ENCODE results near the gene ERICH6B.

ERICH6B gene

DNA sequence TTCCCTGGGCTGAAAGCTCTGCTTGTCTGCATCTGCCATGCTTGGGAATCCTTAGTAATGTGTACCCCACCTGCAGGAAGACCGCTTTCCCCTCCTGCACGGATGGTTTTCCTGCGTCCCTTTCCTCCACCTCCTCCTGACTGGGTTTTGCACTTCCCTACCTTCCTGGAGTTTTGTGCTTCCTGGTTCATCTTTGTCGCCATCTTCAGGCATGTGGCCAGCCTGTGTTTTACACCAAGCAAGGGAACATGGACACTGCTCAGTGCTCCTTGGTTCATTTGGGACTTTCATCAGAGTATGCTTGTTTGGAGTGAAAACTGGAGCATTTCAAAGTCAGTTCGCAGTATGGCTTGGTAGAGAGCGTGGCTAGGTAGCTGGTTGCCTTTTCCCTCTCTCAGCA, 30.7 kb downstream of the ERICH6B start:
- H3K4me3 ChIP-seq (replicated peaks; ENCODE audit: low read depth, low read length) = no peak overlapping the region
- no peak for DNase-seq (ENCODE audit: extremely low read depth, low read depth)
- TF ChIP-seq, protein P1, sequence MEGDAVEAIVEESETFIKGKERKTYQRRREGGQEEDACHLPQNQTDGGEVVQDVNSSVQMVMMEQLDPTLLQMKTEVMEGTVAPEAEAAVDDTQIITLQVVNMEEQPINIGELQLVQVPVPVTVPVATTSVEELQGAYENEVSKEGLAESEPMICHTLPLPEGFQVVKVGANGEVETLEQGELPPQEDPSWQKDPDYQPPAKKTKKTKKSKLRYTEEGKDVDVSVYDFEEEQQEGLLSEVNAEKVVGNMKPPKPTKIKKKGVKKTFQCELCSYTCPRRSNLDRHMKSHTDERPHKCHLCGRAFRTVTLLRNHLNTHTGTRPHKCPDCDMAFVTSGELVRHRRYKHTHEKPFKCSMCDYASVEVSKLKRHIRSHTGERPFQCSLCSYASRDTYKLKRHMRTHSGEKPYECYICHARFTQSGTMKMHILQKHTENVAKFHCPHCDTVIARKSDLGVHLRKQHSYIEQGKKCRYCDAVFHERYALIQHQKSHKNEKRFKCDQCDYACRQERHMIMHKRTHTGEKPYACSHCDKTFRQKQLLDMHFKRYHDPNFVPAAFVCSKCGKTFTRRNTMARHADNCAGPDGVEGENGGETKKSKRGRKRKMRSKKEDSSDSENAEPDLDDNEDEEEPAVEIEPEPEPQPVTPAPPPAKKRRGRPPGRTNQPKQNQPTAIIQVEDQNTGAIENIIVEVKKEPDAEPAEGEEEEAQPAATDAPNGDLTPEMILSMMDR (IDR thresholded peaks at IDR 0.05; ENCODE audit: low read depth, low read length, missing control alignments) = peak; percentile 39

GRCh38 chr13:45582408-45583076, 33.0 kb downstream of the ERICH6B start:
- TF ChIP-seq, protein P1 (IDR thresholded peaks at IDR 0.05; ENCODE audit: low read depth, low read length, missing control alignments) = no peak
- no peak overlapping the region for H3K4me3 ChIP-seq (replicated peaks; ENCODE audit: low read depth, low read length)
- DNase-seq (ENCODE audit: extremely low read depth, low read depth) = no peak

DNA sequence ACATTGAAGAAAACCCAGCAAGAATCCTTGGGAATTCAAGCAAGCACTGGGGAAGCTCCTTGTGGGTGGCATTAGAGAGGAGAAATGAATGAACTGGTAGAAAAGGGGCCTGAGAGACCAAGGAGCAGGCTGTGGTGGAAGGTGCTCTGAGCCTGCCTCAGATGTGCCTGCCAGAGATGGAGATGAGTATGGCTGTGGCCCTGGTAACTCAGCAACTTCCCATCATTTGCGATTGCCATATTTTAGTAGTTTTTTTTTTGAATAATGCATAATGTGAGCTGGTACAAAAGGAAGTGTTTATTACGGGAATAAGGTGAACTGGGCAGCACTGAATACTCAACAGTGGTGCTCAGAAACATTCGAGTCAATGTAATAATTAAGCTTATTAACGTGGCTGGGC, 39.1 kb downstream of the ERICH6B start:
- no peak for DNase-seq (ENCODE audit: extremely low read depth, low read depth)
- TF ChIP-seq, protein P1 (IDR thresholded peaks at IDR 0.05; ENCODE audit: low read depth, low read length, missing control alignments) = no peak

DNA sequence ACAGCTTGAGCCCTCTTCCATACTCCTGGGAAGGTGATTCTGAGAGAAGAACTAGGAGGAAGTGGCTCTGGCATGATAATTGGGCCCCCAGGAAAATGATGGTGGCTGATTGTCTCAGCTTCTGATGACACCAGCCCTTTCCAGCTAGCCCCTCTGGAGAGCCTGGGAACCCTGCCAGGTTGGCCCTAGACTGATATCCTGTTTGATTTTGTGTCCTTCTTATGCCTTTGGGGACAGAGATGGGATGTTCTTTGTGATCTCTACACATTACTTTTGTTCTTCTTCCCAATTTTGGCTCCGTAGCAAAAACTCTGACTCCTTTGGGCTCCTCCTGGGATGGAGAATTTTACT, 39.7 kb downstream of the ERICH6B start:
- no peak overlapping the region for H3K4me3 ChIP-seq (replicated peaks; ENCODE audit: low read depth, low read length)
- TF ChIP-seq, protein P1 (IDR thresholded peaks at IDR 0.05; ENCODE audit: low read depth, low read length, missing control alignments) = no peak
- no peak for DNase-seq (ENCODE audit: extremely low read depth, low read depth)

More for the DNA sequence above, 39.1 kb downstream of the ERICH6B start:
- no peak overlapping the region for H3K4me3 ChIP-seq (replicated peaks; ENCODE audit: low read depth, low read length)

DNA sequence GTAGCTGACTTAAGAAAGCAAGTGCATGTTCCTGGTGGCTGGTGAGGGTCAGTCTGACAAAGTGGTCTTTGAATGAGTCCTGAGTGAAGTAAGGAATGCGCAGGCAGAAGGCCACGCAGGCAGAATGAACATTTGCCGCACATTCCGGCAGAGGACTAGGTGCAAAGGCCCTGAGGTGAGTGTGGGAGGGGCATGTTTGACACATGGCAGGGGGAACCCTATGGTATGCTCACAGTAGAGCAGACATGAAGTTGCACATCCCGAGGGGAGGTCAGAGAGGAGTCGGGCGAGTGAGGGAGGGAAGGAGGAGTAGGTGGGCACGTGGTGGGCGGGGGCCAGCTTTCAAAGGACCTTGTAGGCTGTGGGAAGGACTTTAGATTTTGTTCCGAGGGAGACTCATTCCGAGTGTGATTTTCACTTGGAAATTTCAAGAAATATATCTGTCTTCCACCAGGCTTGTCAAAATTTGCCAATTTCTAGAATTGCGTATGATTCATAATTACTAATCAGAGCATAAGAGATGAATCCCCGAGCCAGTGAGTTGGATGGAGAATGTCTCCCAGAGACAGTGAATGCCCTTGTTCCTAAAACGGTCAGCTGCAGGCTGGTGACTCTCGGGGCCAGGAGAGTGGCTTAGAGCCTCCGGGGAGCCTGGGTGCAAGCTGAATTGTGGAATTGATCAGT, 40.3 kb downstream of the ERICH6B start:
- DNase-seq (ENCODE audit: extremely low read depth, low read depth) = no peak
- TF ChIP-seq, protein P1 (IDR thresholded peaks at IDR 0.05; ENCODE audit: low read depth, low read length, missing control alignments) = no peak
- H3K4me3 ChIP-seq (replicated peaks; ENCODE audit: low read depth, low read length) = no peak overlapping the region

- no peak for DNase-seq (ENCODE audit: extremely low read depth, low read depth)
- TF ChIP-seq, protein P1 (IDR thresholded peaks at IDR 0.05; ENCODE audit: low read depth, low read length, missing control alignments) = no peak
- no peak overlapping the region for H3K4me3 ChIP-seq (replicated peaks; ENCODE audit: low read depth, low read length)
Observed at GRCh38 chr13:45565331-45565730, 50.2 kb downstream of the ERICH6B start.
